GM18867 (cell line): ENCODE results near the gene NPAS3.

ENCODE experiments used
- ATAC-seq: cut with Tn5 transposase; IDR thresholded peaks from one replicate; pipeline ENCODE4 v1.9.1; 2021; ENCODE audit warnings: mild to moderate bottlenecking, moderate library complexity; ENCODE audit not compliant: unreplicated experiment

The NPAS3 gene

DNA sequence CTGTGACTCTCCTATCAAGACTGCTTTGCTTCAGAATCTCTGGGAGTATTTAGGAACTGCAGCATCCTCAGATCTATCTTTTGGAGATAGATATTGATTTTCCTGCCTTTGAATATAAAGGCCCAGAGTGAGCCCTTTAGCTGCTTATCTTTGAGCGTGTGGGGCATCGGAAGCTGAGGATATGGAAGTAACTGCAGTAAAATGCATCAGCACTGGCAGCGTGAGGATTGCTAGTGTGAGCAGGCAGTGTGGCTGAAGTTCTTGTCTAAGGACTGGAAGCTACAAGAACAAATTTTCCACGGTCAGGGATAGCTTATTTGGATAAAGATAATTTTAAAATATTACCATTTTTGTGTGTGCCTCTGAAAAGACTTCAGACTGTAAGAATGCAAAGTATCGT is 474.7 kb downstream of the NPAS3 start:
- ATAC-seq = no peak

DNA sequence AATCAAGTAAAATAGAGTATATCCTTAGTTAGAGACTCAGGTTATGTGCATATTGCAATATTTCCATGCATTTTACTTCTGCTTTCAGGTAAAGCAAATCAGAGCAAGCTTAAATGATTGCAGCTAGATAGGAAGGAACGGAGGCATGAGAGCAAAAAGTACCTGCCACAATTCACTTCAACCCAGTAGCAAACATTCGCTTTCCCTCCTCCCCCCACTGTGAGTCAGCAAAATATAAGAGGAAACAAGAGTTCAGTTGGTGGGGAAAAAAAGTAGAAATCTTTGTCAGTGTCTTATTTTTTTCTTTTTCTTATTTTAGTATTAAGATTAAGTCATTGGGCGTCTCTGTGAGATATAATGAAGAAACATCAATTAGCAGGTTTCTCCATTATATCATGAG is 475.4 kb downstream of the NPAS3 start:
- no peak for ATAC-seq

DNA sequence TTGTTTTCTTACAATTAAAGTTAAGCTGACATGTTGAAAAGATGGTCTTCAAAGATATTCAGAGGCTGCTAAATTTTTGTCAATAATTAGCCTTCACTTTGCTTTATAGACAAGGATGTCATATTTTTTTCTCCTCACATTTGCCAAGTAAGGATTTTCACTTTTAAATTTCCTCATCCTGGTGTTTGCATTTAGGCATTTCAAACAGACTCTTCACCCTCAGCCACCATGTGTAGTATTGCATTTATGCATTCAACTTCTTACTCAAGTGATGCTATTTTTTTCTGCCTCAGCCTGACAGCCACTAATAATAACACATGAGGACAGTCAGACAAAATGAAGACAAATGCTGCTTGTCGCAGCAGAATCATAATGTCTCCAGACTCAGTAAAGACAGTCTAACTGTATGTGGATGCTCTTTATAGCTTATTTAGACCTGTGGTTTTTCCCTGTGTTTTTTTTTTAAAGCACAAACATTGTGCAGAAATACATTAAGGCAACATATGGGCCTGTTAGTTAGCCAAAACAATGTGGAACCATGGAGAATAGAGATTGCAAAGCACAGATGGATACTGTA is 481.5 kb downstream of the NPAS3 start:
- ATAC-seq = no peak

- ATAC-seq = no peak
Measured at GRCh38 chr14:33430414-33431035, 491.8 kb downstream of the NPAS3 start.

GRCh38 chr14:33432407-33433023 is 493.8 kb downstream of the NPAS3 start:
- no peak for ATAC-seq

DNA sequence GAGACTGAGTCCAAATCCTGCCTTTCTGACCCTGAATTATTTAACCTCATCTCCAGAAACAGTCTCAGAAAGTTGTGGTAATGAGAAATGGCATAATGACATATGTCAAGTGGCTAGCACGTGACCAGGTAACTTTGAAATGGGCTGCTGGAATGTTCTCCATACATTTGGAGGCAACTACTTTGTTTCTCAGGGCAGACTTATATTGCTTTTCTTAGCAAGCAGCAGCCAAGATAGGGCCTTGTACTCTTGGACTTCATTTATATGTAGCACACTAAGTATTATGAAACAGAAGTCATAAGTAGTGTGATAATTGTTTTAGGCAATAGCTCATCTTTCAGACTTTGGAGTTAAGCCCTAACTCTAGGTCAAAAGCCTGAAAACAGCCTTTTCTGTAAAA is 494.7 kb downstream of the NPAS3 start:
- no peak for ATAC-seq

DNA sequence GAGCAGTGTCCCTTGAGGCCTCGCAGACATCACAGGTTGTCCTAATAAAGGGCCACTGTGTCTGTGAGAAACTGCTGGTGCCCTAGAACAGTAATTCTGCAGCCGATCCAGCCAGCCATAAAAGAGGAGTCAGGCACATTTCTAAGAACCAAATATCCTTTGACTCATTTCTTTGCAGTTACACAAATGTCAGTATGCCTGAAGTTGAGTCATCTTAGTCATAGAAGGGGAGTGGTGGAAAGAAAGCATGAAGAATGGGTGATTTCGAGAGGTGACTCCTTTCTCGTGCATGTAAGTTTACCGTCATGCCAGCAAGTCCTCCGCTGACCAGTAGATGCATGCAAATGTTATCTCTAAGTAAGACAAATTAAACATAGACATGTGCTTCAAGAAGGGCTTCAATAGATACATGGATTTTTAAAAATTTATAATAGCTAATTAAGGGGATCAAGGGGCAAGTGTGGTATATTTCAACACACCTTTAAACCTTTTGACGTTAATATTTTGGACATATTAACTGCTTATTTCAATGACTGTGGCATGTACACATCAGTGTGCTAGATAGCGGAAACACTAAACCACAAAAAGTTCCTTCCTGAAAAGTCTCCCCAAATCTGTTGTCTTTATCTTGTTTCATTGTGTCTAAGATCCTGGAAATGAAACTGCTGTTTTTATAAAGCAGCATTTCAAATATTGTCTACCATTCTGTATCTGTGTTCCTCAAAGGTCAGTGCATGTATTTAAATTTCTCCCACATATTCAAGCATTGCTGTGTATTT is 497.4 kb downstream of the NPAS3 start:
- no peak for ATAC-seq

GRCh38 chr14:33441633-33442032 is 503.0 kb downstream of the NPAS3 start:
- no peak for ATAC-seq

DNA sequence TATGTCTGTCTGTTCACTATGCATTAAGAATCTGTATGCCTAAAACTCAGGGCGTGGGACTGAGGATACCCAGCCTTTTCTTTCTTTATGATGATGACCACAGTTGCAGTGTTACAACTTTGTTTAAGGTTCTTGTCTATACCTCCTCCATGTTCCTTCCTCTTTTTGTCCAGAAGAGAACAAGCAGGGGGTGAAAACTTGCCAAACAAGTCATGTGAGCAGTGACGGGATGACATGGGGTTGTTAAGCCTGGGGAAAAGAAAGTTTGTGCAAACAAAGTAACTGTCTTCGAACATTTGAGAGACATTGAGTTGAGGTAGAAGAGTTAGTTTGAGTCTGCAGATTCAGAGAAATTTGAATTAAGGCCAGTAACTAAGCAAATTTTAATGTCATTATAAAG is 505.5 kb downstream of the NPAS3 start:
- no peak for ATAC-seq

GRCh38 chr14:33449268-33449667 is 510.6 kb downstream of the NPAS3 start:
- no peak for ATAC-seq

DNA sequence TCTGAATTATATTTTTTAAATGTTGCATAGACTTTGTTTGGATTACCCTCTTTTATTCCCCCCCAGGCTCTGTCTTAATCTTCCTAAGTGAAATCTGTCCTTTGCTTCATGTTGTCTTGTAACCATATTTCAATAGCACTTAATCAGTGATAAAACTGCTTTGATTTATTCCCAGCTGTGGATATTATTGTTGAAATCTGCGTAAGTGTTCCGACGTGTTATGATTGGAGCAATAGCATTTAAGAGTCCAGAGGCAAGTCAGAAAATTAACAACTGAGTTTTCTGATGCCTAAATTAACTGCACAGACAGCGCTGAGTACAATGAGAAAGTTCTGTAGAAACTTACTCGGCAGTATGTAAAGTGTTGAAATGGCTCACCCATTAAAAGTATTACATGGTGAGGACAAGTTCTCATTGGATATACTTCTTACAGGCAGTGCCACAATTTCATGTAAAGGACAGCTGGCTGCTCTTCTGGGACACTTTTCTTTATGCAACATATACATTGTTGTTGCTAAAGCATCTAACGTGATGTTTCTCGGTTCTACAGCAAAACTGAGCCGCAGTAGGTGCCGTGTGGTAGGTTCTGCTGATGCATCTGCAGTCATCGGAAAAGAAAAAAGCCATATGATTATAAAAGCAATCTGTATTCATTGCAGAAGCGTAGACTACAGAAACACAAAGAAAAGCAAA is 511.2 kb downstream of the NPAS3 start:
- no peak for ATAC-seq

DNA sequence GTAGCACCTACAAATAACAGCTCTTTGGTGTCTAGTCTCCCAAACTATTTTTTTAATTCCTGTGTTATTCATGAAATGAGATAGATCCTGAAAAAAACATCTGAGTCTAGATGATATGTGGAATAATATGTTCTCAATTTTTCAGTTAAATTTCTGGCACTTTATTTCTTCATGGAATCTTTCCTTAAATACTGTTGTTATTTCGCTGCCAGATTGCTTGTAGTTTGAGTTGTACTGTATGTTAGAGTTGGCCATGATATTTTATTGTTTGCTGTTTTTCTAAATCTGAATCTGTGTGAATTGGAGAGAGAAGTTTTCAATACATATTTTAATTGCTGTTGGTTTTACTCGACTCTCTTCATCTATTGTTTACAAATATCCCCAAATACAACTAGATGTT is 511.7 kb downstream of the NPAS3 start:
- ATAC-seq = no peak

- ATAC-seq = no peak
Measured at GRCh38 chr14:33451211-33451610, 512.5 kb downstream of the NPAS3 start.

- no peak for ATAC-seq
Measured at GRCh38 chr14:33452995-33453394, 514.3 kb downstream of the NPAS3 start.

GRCh38 chr14:33454022-33454595 is 515.4 kb downstream of the NPAS3 start:
- ATAC-seq = no peak

GRCh38 chr14:33454707-33455106 is 516.0 kb downstream of the NPAS3 start:
- ATAC-seq = no peak

DNA sequence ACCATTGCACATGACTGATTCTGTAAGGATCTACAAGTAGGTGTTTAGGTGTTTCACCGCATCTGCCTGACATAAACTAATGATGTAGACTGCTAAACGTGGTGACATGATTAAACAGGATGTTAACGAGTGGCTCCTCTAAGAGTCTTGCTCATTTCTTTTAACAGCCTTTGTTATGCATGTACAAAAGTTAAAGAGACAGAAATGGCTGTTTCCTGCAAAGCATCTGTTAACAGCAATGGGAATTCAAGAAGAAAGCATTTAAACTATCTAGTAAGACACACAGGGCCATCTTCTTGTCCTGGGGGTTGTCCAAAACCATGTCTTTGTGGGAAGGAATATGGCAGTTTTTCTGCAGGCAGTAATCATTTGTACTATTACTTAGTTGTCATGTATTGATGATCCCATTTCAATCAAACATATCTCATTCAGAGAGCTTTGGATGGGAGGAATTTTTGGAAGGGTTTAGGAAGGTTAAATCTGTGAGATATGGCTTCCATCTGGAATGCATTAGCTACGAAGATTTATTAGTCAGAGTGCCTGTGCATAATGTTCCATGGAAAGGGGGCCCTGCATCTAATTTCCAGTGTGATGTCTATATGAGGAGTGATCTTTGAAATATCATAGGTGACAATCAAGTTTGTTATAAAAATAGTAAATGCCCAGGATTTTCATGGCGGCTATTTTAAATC is 517.1 kb downstream of the NPAS3 start:
- no peak for ATAC-seq

- ATAC-seq = no peak
Measured at GRCh38 chr14:33457021-33457420, 518.3 kb downstream of the NPAS3 start.

DNA sequence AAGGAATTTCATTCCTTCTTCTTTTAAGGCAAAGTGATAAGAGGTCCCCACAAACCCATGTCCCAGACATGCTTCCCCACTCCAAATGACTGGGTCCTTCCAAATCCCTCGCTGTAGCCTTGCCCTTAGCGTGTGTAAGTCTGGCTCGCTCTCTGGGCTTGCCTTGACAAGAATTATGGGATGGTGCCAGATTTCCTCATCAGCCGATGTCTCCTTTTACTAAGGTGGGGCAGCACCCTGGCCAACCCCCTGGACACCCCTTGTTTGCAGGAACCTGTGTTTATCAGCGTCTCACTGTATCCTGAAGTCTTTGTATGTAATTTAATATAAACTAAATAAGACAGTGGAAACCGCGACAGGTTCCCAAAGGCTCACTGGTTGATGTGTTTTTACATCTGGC is 518.9 kb downstream of the NPAS3 start:
- ATAC-seq = no peak

DNA sequence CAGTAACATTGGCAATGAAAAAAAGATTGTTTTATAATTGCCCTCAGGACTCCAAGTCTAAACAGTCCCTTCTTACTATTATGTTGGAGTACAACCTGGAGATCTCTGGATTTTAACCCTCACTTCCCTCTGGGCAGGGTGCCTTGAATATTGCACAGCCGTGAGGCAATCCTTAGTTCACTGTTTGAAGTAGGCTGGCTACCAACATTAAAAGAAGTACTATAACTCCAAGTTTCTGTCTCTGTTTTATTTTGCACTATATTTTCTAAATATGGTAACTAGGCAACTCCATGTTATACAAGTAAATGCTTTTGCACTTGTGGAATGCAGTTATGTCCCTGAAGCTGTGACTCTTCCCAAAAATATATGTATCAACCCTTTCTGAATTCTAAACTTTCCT is 521.5 kb downstream of the NPAS3 start:
- ATAC-seq = no peak
